Embryonic facial prominence (tissue), 1 donor: ENCODE measurements around the gene BRSK2.
"Not testable (repeated sequence)": the region's sequence is repeated elsewhere in the genome, so short reads cannot be mapped to it uniquely, and the experiment has no call there.

Experiments
- DNase-seq: peaks from one replicate; pipeline ENCODE4 v3.0.0-alpha.2; 2016; ENCODE audit errors: extremely low spot score

The BRSK2 gene

GRCh38 chr11:1409852-1410125, 20.1 kb downstream of the BRSK2 start:
- DNase-seq, result not testable (repeated sequence)

GRCh38 chr11:1410366-1411291, 20.9 kb downstream of the BRSK2 start:
- peak; percentile 59 for DNase-seq

GRCh38 chr11:1411301-1411700, 21.6 kb downstream of the BRSK2 start:
- no peak for DNase-seq

GRCh38 chr11:1411739-1412138, 22.0 kb downstream of the BRSK2 start:
- not testable (repeated sequence) for DNase-seq

- no peak for DNase-seq
Observed at GRCh38 chr11:1412377-1413095, 22.8 kb downstream of the BRSK2 start.

GRCh38 chr11:1414650-1415049, 24.9 kb downstream of the BRSK2 start:
- DNase-seq, result no peak

- DNase-seq, result no peak
Observed at GRCh38 chr11:1415631-1416030, 25.9 kb downstream of the BRSK2 start.

- DNase-seq, result not testable (repeated sequence)
Observed at GRCh38 chr11:1418192-1418795, 28.6 kb downstream of the BRSK2 start.

GRCh38 chr11:1419811-1420210, 30.1 kb downstream of the BRSK2 start:
- DNase-seq, result no peak

GRCh38 chr11:1421291-1421690, 31.6 kb downstream of the BRSK2 start:
- no peak for DNase-seq

- no peak for DNase-seq
Observed at GRCh38 chr11:1422481-1422880, 32.7 kb downstream of the BRSK2 start.

- no peak for DNase-seq
Observed at GRCh38 chr11:1422981-1423380, 33.2 kb downstream of the BRSK2 start.

- DNase-seq, result not testable (repeated sequence)
Observed at GRCh38 chr11:1423406-1423805, 33.7 kb downstream of the BRSK2 start.

- no peak for DNase-seq
Observed at GRCh38 chr11:1425006-1425405, 35.3 kb downstream of the BRSK2 start.

- no peak for DNase-seq
Observed at GRCh38 chr11:1425439-1425838, 35.7 kb downstream of the BRSK2 start.

- no peak for DNase-seq
Observed at GRCh38 chr11:1428762-1429316, 39.1 kb downstream of the BRSK2 start.

- no peak for DNase-seq
Observed at GRCh38 chr11:1433568-1433967, 43.8 kb downstream of the BRSK2 start.

GRCh38 chr11:1433977-1434640, 44.4 kb downstream of the BRSK2 start:
- no peak for DNase-seq

- not testable (repeated sequence) for DNase-seq
Observed at GRCh38 chr11:1435479-1435819, 45.7 kb downstream of the BRSK2 start.

- no peak for DNase-seq
Observed at GRCh38 chr11:1435820-1436467, 46.2 kb downstream of the BRSK2 start.

GRCh38 chr11:1436468-1437039, 46.8 kb downstream of the BRSK2 start:
- no peak for DNase-seq
